Nephron (organoid): ENCODE data around the gene ODR4.

ENCODE experiments used
- H3K27ac Mint-ChIP-seq, 3 experiments: 2 replicates each; pipeline ENCODE4 v1.8.0; 2020; ENCODE audit warnings: mixed read lengths in 3 of 3, mild to moderate bottlenecking in 2 of 3, moderate library complexity in 1 of 3
- H3K27me3 Mint-ChIP-seq: 2 replicates; pipeline ENCODE4 v1.8.0; 2021; ENCODE audit warnings: low read depth, mild to moderate bottlenecking, moderate library complexity, mixed read lengths
- H3K36me3 Mint-ChIP-seq: 2 replicates; pipeline ENCODE4 v1.8.0; 2020; ENCODE audit warnings: low read depth, mixed read lengths
- H3K4me1 Mint-ChIP-seq: 2 replicates; pipeline ENCODE4 v1.8.0; 2020; ENCODE audit warnings: mixed read lengths
- H3K4me3 Mint-ChIP-seq, 3 experiments: 2 replicates each; pipeline ENCODE4 v1.8.0; 2020; ENCODE audit warnings: mild to moderate bottlenecking in 3 of 3, mixed read lengths in 3 of 3, moderate library complexity in 2 of 3
- H3K9me3 Mint-ChIP-seq: 2 replicates; pipeline ENCODE4 v1.8.0; 2020; ENCODE audit warnings: mixed read lengths
- TF ChIP-seq, protein P1 (sequence below), 3 experiments: fragments of 200-600 bp; sonication (generic); IDR thresholded peaks; one replicate each; pipeline ENCODE4 v1.5.0; 2021; ENCODE audit warnings: antibody characterized with exemption in 3 of 3; ENCODE audit not compliant: unreplicated experiment in 3 of 3

Gene ODR4

DNA sequence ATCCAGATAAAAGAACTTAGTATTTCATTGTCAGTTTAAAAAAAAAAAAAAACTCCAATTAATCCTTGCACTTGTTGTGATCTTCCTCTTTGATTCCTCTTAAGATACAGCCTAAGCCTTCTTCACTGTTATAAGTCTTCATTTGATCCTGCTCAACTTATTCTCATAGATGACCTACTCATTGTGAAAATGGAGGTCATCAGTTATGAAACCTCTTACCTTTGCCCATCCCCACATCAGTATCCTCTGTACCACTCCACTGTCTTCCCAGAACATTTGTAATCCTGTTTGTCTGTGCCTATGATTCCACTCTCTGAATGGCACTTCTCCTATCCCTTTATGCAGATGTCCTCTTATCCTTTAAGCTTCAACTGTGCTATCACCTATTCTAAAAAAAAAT lies 28.0 kb downstream of the ODR4 start:
- TF ChIP-seq, protein P1, sequence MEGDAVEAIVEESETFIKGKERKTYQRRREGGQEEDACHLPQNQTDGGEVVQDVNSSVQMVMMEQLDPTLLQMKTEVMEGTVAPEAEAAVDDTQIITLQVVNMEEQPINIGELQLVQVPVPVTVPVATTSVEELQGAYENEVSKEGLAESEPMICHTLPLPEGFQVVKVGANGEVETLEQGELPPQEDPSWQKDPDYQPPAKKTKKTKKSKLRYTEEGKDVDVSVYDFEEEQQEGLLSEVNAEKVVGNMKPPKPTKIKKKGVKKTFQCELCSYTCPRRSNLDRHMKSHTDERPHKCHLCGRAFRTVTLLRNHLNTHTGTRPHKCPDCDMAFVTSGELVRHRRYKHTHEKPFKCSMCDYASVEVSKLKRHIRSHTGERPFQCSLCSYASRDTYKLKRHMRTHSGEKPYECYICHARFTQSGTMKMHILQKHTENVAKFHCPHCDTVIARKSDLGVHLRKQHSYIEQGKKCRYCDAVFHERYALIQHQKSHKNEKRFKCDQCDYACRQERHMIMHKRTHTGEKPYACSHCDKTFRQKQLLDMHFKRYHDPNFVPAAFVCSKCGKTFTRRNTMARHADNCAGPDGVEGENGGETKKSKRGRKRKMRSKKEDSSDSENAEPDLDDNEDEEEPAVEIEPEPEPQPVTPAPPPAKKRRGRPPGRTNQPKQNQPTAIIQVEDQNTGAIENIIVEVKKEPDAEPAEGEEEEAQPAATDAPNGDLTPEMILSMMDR (IDR thresholded peaks at IDR 0.05; ENCODE audit: unreplicated experiment in 3 of 3) = no peak
- Mint-ChIP-seq H3K4me1 (no peaks in the 10 kb centered on the region), H3K9me3 (no peaks in the 10 kb centered on the region), H3K27me3 (no peaks in the 10 kb centered on the region), H3K27ac (no peak overlapping the region), H3K36me3 (peaks cover 44% of the 10 kb centered on the region), H3K4me3 (no peak overlapping the region)

DNA sequence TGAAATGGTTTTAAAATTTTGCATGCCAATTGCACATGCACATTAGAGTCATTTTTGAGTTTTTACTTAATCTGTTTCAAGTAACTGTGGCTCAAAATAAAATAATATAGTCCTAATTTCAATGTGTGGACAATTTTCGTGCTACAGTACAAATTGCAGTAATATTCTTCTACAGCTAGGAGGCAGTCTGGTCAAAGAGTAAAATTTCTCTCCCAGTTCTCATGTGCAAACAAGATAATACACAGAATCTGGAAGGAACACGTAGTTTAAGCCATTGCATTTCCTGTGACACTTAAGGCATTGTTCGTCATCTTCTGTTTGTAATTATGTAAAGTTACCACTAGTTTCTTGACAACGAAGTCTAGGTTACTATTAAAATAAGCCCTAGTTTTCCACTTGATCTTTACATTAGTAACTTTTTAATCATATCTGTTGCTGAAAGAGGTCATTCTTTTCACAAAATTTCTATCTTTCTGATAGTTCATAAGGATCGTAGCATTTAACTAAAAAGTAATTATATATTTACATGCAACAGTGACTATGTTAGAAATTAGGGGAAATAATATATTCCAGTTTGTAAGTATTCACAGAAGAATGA lies 28.9 kb downstream of the ODR4 start:
- Mint-ChIP-seq H3K36me3 (peaks cover 40% of the 10 kb centered on the region), H3K27ac (no peak overlapping the region), H3K4me1 (no peaks in the 10 kb centered on the region), H3K9me3 (no peaks in the 10 kb centered on the region), H3K27me3 (no peaks in the 10 kb centered on the region), H3K4me3 (no peak overlapping the region)
- TF ChIP-seq, protein P1 (IDR thresholded peaks at IDR 0.05; ENCODE audit: unreplicated experiment in 3 of 3) = peak; percentile 53 to 68 (median 55)

DNA sequence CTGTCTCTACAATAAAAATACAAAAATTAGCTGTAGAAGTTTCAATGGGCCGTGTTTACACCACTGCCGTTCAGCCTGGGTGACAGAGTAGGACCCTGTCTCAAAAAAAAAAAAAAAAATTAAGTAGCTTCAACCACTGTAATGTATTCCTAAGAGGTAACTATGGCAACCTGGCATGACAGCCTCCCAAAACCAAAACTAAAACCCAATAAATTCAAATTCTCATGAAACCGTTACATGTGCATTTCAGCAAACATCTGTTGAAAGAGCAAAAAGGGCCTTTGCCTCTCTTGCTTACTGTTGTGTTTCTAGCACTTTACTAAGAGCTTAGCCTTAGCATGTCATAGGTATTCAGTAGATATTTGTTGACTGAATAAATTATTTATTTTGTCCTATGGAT lies 33.5 kb downstream of the ODR4 start:
- Mint-ChIP-seq H3K9me3 (no peaks in the 10 kb centered on the region), H3K4me3 (no peak overlapping the region), H3K36me3 (peaks cover 20% of the 10 kb centered on the region)

DNA sequence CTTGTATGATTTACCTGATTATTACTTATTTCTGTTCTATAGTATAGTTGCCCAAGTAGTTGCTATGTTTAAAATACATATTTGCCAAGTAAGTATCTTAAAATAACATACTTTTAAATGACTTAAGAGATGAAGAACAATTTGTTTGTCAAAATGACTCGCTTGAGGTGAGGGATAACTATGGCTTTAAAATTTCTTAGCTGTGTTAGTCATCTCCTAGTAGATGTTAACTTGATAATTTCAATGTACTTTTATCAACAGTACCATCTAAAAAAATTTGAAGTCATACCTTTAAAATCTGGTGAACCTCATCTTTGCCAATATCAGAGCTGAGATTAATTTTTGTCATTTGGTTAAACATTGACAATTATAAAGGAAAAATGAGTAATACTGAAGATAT lies 37.7 kb downstream of the ODR4 start:
- Mint-ChIP-seq H3K4me3 (no peak overlapping the region), H3K9me3 (no peaks in the 10 kb centered on the region), H3K27me3 (no peaks in the 10 kb centered on the region), H3K36me3 (peaks cover 14% of the 10 kb centered on the region), H3K27ac (no peak overlapping the region), H3K4me1 (no peaks in the 10 kb centered on the region)
- TF ChIP-seq, protein P1 (IDR thresholded peaks at IDR 0.05; ENCODE audit: unreplicated experiment in 3 of 3) = no peak

More for the DNA sequence above, 33.5 kb downstream of the ODR4 start:
- H3K4me1 Mint-ChIP-seq = no peaks in the 10 kb centered on the region
- no peak overlapping the region for H3K27ac Mint-ChIP-seq
- TF ChIP-seq, protein P1 (IDR thresholded peaks at IDR 0.05; ENCODE audit: unreplicated experiment in 3 of 3) = no peak
- H3K27me3 Mint-ChIP-seq = no peaks in the 10 kb centered on the region

DNA sequence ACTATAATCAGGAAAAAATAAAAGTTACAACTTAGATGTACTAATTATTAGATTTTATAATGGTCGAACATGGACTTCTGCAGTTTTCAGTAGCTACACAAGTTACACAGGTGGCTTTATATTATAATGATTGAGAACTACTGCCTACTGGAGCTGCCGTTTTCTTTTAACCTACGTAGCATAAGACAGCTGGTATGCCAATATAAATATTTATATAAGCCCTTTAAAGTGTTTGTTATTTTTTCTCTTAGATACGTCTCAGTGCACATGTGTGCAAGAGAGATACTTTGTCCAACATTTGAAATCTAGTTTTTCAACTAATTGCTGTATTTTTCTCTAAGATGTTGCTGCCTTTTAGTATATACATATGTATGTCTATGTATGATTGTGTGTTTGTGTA lies 42.9 kb downstream of the ODR4 start:
- Mint-ChIP-seq H3K9me3 (no peaks in the 10 kb centered on the region), H3K4me1 (no peaks in the 10 kb centered on the region), H3K27me3 (no peaks in the 10 kb centered on the region), H3K4me3 (no peak overlapping the region), H3K27ac (peak overlapping the region in 1 of 3 experiments; percentile 24), H3K36me3 (peaks cover 32% of the 10 kb centered on the region)
- TF ChIP-seq, protein P1 (IDR thresholded peaks at IDR 0.05; ENCODE audit: unreplicated experiment in 3 of 3) = no peak

DNA sequence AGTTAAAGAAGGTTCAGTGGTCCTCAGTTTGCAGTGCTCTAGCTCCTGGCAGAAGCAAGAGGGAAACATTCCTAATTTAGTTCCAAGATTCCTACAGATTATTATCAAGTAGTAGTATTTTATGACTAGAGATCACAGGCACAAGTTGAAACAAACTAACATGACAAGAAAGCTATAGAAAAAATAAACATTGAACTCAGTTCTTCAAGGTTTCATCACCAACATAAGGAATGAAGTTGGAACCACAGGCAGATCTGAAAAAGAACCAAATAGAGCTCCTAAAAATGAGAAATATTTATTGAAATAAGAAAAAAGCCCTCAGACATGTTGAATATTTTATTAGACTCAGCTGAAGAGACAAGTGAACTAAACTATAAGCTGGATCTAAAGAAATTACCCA lies 44.7 kb downstream of the ODR4 start:
- no peaks in the 10 kb centered on the region for H3K27me3 Mint-ChIP-seq
- no peaks in the 10 kb centered on the region for H3K9me3 Mint-ChIP-seq
- H3K36me3 Mint-ChIP-seq = peaks cover 27% of the 10 kb centered on the region
- TF ChIP-seq, protein P1 (IDR thresholded peaks at IDR 0.05; ENCODE audit: unreplicated experiment in 3 of 3) = no peak
- H3K4me1 Mint-ChIP-seq = no peaks in the 10 kb centered on the region
- no peak overlapping the region for H3K27ac Mint-ChIP-seq
- no peak overlapping the region for H3K4me3 Mint-ChIP-seq
